ENCODE data around the gene ZBTB44.
"Not testable (repeated sequence)": the region's sequence is repeated elsewhere in the genome, so short reads cannot be mapped to it uniquely, and the experiment has no call there.

GRCh38 chr11:130251763-130252162 is 63.0 kb downstream of the ZBTB44 start:
- TF ChIP-seq CTCF (conservative IDR thresholded peaks at IDR 0.05); ZFX (IDR thresholded peaks at IDR 0.05): not testable (repeated sequence)

Data from C4-2B (cell line).